Endometrial microvascular endothelial cells (primary cell): ENCODE data around the gene KHDC4. TPM values are rescaled to one million over a fixed set of nuclear protein-coding genes. Genes with fewer than 3 reads are reported as not detected.
"Not testable (repeated sequence)": the region's sequence is repeated elsewhere in the genome, so short reads cannot be mapped to it uniquely, and the experiment has no call there.

Source experiments
- in situ Hi-C: cut with HindIII; loops from 2 replicates; pipeline ENCODE4 v1.10.0; 2017; ENCODE audit warnings: low sequenced_read_pairs, low pct_unique_long_range_greater_than_20kb; ENCODE audit errors: inconsistent ontology term
- total RNA-seq: library from RNA; depleted of rRNA; stranded (reverse); fragments of >200 nt; gene quantifications from one replicate; pipeline ENCODE4 v1.2.3, GENCODE V29; 2015; ENCODE audit errors: inconsistent ontology term

The KHDC4 gene
- total RNA-seq, 1 donor from 2014 or later = 26.1 TPM

DNA sequence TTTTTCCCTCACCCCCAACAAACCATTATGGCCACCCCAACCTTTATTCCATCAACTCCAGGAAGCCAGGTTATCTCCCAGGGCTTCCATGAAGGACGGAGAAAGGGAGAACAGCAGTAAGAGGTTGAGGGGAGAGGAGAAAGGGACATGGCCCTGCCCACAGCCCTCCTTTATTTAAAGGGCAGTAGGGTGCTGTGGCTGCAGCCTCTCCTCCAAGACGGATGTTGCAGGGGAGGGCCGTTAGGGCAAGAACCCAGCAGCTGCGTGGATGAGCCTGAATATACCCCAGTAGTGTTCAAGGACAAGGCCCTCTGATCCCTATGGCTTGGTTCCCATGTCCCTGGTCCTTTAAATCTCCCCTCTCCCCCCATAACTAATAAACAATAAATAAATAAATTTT, 13.1 kb upstream of the KHDC4 start:
- in situ Hi-C loops = no loop called here

DNA sequence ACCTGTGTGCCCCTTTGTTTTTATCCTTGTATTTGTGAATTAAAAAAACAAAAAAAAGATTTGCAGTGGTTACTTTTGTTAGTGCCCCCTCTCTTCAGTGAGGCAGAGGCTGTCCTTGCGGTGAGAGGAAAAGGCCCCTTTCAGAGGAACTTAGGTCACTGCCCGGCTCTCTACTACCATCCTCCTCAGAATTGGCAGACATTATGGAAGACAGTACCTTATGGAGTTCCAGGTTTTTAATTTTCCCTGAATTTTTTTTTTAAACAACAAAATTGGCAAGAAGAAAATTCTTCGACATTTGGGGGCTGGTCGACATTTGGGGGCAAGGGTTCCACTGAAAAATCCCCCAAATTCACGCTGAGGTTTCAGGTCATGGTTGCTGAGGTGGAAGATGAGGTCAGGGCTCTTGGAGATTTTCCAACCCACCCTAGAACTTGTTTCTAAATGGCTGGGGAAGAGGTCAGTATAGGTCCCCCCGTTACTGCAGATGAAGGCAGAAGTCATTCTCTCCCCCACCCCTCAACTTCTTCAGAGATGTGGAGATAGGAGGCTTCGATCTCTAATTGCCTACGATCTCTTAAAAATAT, 12.5 kb upstream of the KHDC4 start:
- in situ Hi-C loops = no loop called here

DNA sequence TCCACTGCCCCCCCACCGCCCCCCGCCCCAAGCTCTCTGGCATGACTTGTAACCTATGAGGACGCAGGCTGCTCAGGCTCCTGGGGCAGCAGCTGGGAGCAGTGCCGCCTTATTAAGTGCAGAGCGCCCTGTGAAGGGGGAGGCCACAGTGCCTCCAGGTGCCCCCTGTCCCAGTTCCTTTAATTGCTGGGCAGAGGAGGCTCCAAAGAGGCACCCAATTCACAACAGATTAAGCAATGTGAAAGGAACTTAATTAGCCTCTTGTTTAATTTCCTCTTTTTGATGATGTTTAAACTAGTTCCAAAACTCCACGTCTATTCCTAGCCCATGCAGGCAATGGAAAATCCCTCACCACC, 10.2 kb upstream of the KHDC4 start:
- in situ Hi-C loops = no loop called here

DNA sequence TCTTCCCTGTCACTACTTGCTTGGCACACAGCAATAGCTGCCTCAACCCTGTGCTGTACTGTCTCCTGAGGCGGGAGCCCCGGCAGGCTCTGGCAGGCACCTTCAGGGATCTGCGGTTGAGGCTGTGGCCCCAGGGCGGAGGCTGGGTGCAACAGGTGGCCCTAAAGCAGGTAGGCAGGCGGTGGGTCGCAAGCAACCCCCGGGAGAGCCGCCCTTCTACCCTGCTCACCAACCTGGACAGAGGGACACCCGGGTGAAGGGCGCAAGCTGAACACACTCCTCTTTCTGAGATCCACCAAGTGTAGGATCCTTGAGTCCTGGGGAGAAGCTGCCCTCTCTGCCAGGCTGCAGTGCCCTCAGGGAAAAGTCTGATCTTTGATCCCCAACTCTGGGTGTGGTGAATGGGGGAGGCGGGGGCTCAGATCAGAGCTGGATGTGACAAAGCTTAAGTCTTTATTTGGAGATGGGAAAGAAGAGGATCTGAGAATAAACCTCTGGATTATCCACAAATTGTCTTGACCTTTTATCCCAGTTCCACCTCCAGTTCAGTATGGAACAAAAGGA, 8.4 kb upstream of the KHDC4 start:
- in situ Hi-C loops = no loop called here

DNA sequence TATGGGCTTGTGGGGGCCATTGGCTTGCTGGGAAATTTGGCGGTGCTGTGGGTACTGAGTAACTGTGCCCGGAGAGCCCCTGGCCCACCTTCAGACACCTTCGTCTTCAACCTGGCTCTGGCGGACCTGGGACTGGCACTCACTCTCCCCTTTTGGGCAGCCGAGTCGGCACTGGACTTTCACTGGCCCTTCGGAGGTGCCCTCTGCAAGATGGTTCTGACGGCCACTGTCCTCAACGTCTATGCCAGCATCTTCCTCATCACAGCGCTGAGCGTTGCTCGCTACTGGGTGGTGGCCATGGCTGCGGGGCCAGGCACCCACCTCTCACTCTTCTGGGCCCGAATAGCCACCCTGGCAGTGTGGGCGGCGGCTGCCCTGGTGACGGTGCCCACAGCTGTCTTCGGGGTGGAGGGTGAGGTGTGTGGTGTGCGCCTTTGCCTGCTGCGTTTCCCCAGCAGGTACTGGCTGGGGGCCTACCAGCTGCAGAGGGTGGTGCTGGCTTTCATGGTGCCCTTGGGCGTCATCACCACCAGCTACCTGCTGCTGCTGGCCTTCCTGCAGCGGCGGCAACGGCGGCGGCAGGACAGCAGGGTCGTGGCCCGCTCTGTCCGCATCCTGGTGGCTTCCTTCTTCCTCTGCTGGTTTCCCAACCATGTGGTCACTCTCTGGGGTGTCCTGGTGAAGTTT, 7.8 kb upstream of the KHDC4 start:
- in situ Hi-C loops = no loop called here

DNA sequence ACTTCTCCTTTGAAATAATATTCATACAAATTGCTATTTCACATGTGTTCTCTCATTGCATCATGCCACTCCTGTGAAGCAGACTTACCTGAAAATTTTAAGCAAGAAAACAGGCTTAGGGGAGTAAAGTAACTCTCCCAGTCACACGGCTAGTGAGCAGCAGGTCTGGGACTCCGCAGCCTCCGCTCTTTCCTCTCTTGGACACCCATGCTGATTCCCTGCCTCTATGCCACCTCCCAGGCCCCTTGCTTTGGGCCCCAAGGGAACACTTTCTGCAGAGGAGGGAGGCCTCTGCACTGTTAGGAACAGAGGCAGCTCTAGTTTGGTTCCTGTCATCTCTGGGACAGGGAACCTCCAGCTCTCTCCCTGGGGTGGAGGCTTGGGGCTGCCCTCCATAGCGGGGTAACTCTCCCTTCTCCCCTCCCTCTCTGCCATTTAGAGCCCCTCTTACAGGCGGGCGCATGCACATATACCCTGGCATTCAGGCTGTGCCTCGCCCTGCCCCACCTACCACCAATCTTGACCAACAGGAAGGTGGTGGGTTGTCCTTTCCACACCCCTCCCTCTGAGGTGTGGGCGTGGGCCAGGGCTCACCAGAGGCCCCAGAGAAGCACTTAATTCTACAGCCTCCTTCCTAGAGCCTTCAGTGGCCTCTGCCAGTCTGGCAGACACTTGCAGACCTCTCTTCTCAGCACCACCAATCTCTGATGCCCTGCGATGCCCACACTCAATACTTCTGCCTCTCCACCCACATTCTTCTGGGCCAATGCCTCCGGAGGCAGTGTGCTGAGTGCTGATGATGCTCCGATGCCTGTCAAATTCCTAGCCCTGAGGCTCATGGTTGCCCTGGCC, 7.0 kb upstream of the KHDC4 start, which contains the start of gene RXFP4:
TSS of gene RXFP4 (plus strand) at position 646 of the 852 bp plus-strand sequence. CDS start at position 718, 72 bp downstream.
- in situ Hi-C loops = no loop called here

GRCh38 chr1:155940482-155940992, 6.3 kb upstream of the KHDC4 start:
- in situ Hi-C loops = no loop called here

- in situ Hi-C loops = no loop called here
Observed at GRCh38 chr1:155938220-155938627, 4.0 kb upstream of the KHDC4 start.

DNA sequence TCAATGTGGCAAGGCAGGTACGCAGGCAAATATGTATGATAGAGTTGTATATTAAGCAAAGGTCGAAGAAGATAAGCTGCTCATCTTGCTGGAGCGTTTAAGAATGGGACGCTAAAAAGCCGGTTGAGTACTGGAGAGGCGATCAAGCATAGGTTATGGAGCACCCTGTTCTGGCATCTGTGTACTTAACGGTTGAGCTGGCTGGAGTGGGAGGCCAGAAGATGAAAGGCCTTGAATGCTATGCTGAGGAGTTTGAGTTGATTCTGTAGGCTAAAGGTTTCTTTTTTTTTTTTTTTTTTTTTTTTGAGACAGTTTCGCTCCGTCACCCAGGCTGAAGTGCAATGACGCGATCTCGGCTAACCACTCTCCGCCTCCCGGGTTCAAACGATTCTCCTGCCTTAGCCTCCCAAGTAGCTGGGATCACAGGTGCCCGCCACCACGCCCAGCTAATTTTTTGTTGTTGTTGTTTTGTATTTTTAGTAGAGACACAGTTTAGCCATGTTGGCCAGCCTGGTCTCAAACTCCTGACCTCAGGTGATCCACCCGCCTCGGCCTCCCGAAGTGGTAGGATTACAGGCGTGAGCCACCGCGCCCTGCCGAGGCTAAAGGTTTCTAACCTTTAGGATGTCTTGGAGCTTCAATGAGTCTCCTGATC, 850 bp upstream of the KHDC4 start:
- in situ Hi-C loops = no loop called here

- in situ Hi-C loops = no loop called here
Observed at GRCh38 chr1:155933591-155934096, 569 bp downstream of the KHDC4 start.

DNA sequence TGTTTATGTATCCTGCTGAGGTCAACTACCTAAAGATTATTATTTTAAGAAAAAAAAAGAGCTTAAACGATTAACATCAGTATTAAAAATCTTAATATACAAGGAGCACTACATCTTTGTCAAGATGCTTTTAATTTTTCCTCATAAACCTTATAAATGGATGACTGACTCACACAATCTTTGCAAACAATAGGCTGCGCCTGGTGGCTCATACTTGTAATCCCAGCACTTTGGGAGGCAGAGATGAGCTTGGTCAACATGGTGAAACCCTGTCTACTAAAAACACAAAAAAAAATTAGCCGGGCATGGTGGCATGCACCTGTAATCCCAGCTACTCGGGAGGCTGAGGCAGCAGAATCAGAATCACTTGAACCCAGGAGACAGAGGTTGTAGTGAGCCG, 1.7 kb downstream of the KHDC4 start:
- in situ Hi-C loops = no loop called here

DNA sequence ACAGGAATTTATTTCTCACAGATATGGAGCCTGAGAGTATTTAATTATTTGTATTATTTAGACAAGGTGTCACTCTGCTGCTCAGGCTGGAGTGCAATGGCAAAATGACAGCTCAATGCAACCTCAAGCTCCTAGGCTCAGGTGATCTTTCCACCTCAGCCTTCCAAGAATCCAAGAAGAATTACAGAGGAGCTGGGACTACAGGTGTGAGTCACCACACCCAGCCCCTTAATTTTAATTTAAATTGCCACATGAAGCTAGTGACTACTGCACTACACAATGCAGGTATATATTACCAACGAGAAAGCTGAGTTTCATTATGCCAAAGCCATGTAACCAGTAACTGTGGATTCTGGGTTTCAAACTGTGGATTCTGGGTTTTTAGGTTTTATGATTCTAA, 2.1 kb downstream of the KHDC4 start:
- in situ Hi-C loops = no loop called here

- in situ Hi-C loops = no loop called here
Observed at GRCh38 chr1:155931332-155932038, 2.7 kb downstream of the KHDC4 start.

DNA sequence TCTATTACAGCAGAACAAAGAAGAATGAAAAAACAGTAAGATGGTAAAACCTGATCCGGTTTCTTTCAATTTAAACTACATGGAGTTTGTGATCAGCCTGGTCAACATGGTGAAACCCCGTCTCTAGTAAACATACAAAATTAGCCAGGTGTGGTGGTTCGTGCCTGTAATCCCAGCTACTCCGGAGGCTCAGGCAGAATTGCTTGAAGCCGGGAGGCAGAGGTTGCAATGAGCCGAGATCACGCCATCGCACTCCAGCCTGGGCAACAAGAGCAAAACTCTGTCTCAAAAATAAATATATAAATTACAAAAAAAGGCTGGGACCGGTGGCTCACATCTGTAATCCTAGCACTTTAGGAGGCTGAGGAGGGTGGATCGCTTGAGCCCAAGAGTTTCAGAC, 3.5 kb downstream of the KHDC4 start:
- in situ Hi-C loops = not testable (repeated sequence)

GRCh38 chr1:155929057-155929456, 5.2 kb downstream of the KHDC4 start:
- in situ Hi-C loops = no loop called here

DNA sequence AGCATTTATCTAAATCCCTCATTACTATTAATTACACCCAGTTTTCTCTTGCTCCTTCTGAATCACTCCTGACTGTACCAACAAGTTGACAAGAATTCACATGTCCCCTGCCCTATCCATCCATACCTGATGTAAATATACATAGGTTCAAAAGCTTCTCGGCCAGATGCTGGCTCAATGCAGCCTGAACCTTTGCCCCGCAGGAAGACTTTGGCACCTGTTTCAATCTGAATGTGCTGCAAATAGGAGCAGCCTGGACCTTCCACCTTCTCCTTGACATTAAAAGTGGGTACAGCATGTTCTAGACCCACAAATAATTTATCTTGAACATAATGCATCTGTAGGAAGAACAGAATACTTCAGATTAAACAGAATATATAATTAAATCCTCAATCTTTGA, 8.7 kb downstream of the KHDC4 start:
- in situ Hi-C loops = no loop called here

GRCh38 chr1:155920717-155921116, 13.5 kb downstream of the KHDC4 start:
- in situ Hi-C loops = no loop called here

DNA sequence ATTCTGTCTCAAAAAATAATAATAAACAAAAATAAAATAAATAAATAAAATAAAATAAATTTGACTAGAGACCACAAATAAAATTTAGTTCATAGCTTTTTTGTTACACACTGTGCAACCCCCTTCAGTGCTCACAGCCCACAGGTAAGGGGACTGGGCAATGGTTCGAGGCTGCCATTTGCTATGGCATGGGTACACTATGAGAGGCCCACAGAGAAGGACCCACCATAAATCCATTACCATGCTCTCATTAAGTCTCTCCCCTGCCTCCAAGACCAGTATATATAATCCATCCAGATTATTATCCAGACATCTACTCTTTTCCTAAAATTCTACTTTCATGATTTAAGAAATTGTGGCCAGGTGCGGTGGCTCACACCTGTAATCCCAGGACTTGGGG, 14.4 kb downstream of the KHDC4 start:
- in situ Hi-C loops = no loop called here
